K562 (cell line): Measurements from ENCODE around the gene FGF12. TPM values are rescaled to one million over a fixed set of nuclear protein-coding genes. Genes with fewer than 3 reads are reported as not detected.

ENCODE experiments used
- ATAC-seq: fragments of 200-7000 bp; cut with Tn5 transposase; 3 replicates; pipeline ENCODE4 v1.9.1; 2020; ENCODE audit warnings: moderate library complexity
- BruUV-seq: library from RNA; stranded (reverse); fragments of 400-500 nt; replicated peaks from 2 replicates; lab custom pipeline; 2021; lab: Mats Ljungman, UMichigan
- CTCF ChIA-PET: fragments of 300-600 bp; formaldehyde crosslinking; extraction: SDS; loops from one replicate; lab custom pipeline; 2021; ENCODE audit warnings: low intra/inter-chr PET ratio; lab: Yijun Ruan, JAX
- POLR2A ChIA-PET: fragments of 300-600, 350-650 bp; sonication (Branson Sonifier 250); formaldehyde crosslinking; extraction: SDS; loops from one replicate; lab custom pipeline; 2021; ENCODE audit warnings: antibody characterized with exemption, inconsistent platforms; lab: Yijun Ruan, JAX
- DNase-seq, 4 experiments: peaks; one replicate each; pipeline versions ENCODE4 v3.0.0 to v3.0.0-alpha.2; 2011 to 2018; ENCODE audit warnings: low spot score in 3 of 4, mixed read lengths in 3 of 4; ENCODE audit errors: extremely low read depth in 1 of 4
- FAIRE-seq: peaks from 2 replicates; lab custom pipeline; 2011; peaks lifted over from hg19 to GRCh38; lab: Jason Lieb, UNC
- H2AFZ ChIP-seq: 2 replicates; pipeline ENCODE4 v1.6.0; 2011; ENCODE audit warnings: low read depth, low read length, control low read depth, inconsistent platforms
- H3K27ac ChIP-seq: fragments of 200-600 bp; 3 replicates; pipeline ENCODE4 v1.8.0; 2011; ENCODE audit warnings: low read depth, mild to moderate bottlenecking, control low read depth, inconsistent platforms, low read length, moderate library complexity, mixed read lengths; ENCODE audit errors: extremely low read depth
- H3K27me3 ChIP-seq, 2 experiments: fragments of 300-600 bp in 1 of 2; 2 replicates in 1 of 2; 3 replicates in 1 of 2; pipeline versions ENCODE4 v1.6.0 to v1.8.0; 2011; ENCODE audit warnings: inconsistent platforms in 2 of 2, low read length in 2 of 2, mild to moderate bottlenecking in 1 of 2, mixed read lengths in 1 of 2, moderate library complexity in 1 of 2; ENCODE audit not compliant: control insufficient read depth in 2 of 2, insufficient read depth in 2 of 2
- H3K36me3 ChIP-seq: fragments of 300-600 bp; 3 replicates; pipeline ENCODE4 v1.8.0; 2011; ENCODE audit warnings: mild to moderate bottlenecking, low read length, inconsistent platforms; ENCODE audit not compliant: control insufficient read depth, insufficient read depth
- H3K4me1 ChIP-seq, 2 experiments: fragments of 200-600 bp in 1 of 2; replicated peaks in 1 of 2; 2 replicates in 1 of 2; 3 replicates in 1 of 2; pipeline versions ENCODE4 v1.5.1 to v1.8.0; 2011; ENCODE audit warnings: inconsistent platforms in 2 of 2, low read length in 2 of 2, mild to moderate bottlenecking in 1 of 2, mixed read lengths in 1 of 2, moderate library complexity in 1 of 2; ENCODE audit not compliant: control insufficient read depth in 2 of 2, insufficient read depth in 2 of 2
- H3K4me2 ChIP-seq: 2 replicates; pipeline ENCODE4 v1.6.1; 2011; ENCODE audit warnings: low read length, control low read depth, inconsistent platforms, mixed read lengths; ENCODE audit not compliant: insufficient read depth
- H3K4me3 ChIP-seq: fragments of 200-600 bp; sonication (generic), shearing (Covaris generic); 2 replicates; pipeline ENCODE4 v1.5.1; 2016; ENCODE audit warnings: control low read depth, inconsistent platforms
- H3K79me2 ChIP-seq: fragments of 200-600 bp; 3 replicates; pipeline ENCODE4 v1.8.0; 2011; ENCODE audit warnings: low read length, inconsistent platforms; ENCODE audit not compliant: control insufficient read depth, insufficient read depth
- H3K9ac ChIP-seq, 2 experiments: 2 replicates each; pipeline versions ENCODE4 v1.6.0 to v1.6.1; 2011; ENCODE audit warnings: low read depth in 2 of 2, low read length in 2 of 2, control low read depth in 1 of 2, inconsistent platforms in 1 of 2, mild to moderate bottlenecking in 1 of 2, mixed read lengths in 1 of 2; ENCODE audit not compliant: insufficient read depth in 1 of 2
- H3K9me1 ChIP-seq: one replicate; pipeline ENCODE4 v1.6.0; 2011; ENCODE audit warnings: inconsistent platforms, mild to moderate bottlenecking, low read length, moderate library complexity; ENCODE audit not compliant: control insufficient read depth, insufficient read depth
- H3K9me3 ChIP-seq: replicated peaks from 2 replicates; pipeline ENCODE4 v1.5.1; 2011; ENCODE audit warnings: low read depth, low read length, inconsistent platforms; ENCODE audit not compliant: control insufficient read depth, insufficient read depth
- H4K20me1 ChIP-seq: replicated peaks from 2 replicates; pipeline ENCODE4 v1.6.1; 2011; ENCODE audit warnings: low read length, inconsistent platforms, mixed read lengths; ENCODE audit not compliant: control insufficient read depth, insufficient read depth
- MYC ChIP-seq, 2 experiments: fragments of 250-450 bp in 1 of 2; sonication (Bioruptor Pico) in 1 of 2; IDR thresholded peaks; 2 replicates each; pipeline versions ENCODE4 v1.5.1 to v1.6.1; 2012 to 2021; ENCODE audit warnings: low read depth in 2 of 2, borderline replicate concordance in 1 of 2, improper control_type of control experiment in 1 of 2, low read length in 1 of 2, mild to moderate bottlenecking in 1 of 2, moderate library complexity in 1 of 2
- NFE2 ChIP-seq: IDR thresholded peaks from 2 replicates; pipeline ENCODE4 v1.6.1; 2014; ENCODE audit warnings: antibody characterized with exemption, low read depth
- WGBS: fragments of 100-300 bp; shearing (Covaris generic); methylation state at CpG from one replicate; pipeline ENCODE4 v1.1.6; 2016; ENCODE audit warnings: low coverage, mixed read lengths; ENCODE audit not compliant: insufficient coverage; ENCODE audit errors: missing lambda C conversion rate; 5-methylcytosine and 5-hydroxymethylcytosine counted together
- in situ Hi-C: fragments of 300-500 bp; cut with MboI; formaldehyde crosslinking; loops from 4 replicates; pipeline ENCODE4 v1.15.0; 2018; ENCODE audit warnings: inconsistent platforms, mixed read lengths
- intact Hi-C: fragments of 100-400 bp; cut with micrococcal nuclease; formaldehyde crosslinking; loops from 2 replicates; pipeline ENCODE4 v1.14.2; 2022
- polyA plus RNA-seq, 8 experiments: library from polyadenylated mRNA; depleted of rRNA in 4 of 8; stranded (reverse) in 5 of 8; unstranded in 3 of 8; fragments of >200 nt; fragmentation: Nextera tagmentation in 2 of 8; fragmentation: Illumina TruSeq in 1 of 8; extraction: Ambion mirVana in 2 of 8; extraction: Trizol in 1 of 8; gene quantifications; 2 replicates each; pipeline versions ENCODE4 v1.2.1 to v1.2.3, GENCODE V29; 2011 to 2014; ENCODE audit warnings: inconsistent platforms in 1 of 8, missing spikeins in 1 of 8
- total RNA-seq, 7 experiments: library from RNA; depleted of rRNA in 6 of 7; stranded (reverse); fragments of >200 nt in 6 of 7; fragmentation: Illumina TruSeq in 2 of 7; extraction: Trizol in 2 of 7; gene quantifications; 2 replicates each; pipeline versions ENCODE4 v1.2.1 to v1.2.3, GENCODE V29; 2011 to 2021; ENCODE audit warnings: low replicate concordance in 1 of 7
- TF ChIP-seq, protein P1 (sequence below): sonication (generic); formaldehyde crosslinking; IDR thresholded peaks from 2 replicates; pipeline ENCODE4 v1.8.1; 2023; ENCODE audit warnings: mild to moderate bottlenecking, missing genetic modification reagents
- TF ChIP-seq, protein P2 (sequence below): sonication (generic); formaldehyde crosslinking; IDR thresholded peaks from 2 replicates; pipeline ENCODE4 v1.8.1; 2022; ENCODE audit warnings: missing genetic modification reagents

FGF12 gene
- total and polyA plus RNA-seq, 9 of the 15 experiments (the other 6 are each of a cell fraction or from before 2014, with no cell fraction given): not detected

DNA sequence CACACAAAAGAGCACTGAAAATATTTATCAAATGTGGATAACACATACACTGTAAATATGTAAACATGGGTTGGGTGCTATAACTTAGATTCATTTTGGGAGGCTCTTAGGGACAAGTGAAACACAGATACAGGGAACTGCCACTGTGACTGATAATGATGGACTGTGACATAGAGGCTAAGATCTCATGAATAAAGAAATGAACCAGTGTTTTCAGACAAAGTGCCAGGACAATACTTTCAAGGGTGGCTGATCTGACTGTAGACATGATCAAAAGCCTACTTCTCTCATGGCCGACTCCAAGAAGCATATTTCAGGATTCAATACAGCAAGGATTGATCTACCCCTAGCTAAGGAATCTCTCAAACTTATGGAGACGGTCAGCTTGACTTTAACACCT is 353.8 kb downstream of the FGF12 start:
- Histone ChIP-seq H3K4me3 (no peak overlapping the region), H3K9me1 (no peaks in the 10 kb centered on the region), H3K9ac (no peak overlapping the region), H3K4me1 (no peaks in the 10 kb centered on the region), H3K79me2 (no peaks in the 10 kb centered on the region), H3K27ac (no peak overlapping the region), H3K9me3 (no peaks in the 10 kb centered on the region), H3K4me2 (no peak overlapping the region), H2AFZ (no peak overlapping the region), H3K36me3 (no peaks in the 10 kb centered on the region), H4K20me1 (no peaks in the 10 kb centered on the region), H3K27me3 (no peaks in the 10 kb centered on the region)
- intact Hi-C loops (no loop called here), in situ Hi-C loops (no loop called here)
- no peak for FAIRE-seq
- DNase-seq: no peak
- ChIA-PET CTCF (no interaction called here), POLR2A (no interaction called here)
- BruUV-seq: no TSS peak
- no peak for ATAC-seq
- 0% methylated on average over 2 of the region's 2 CpGs for WGBS
- TF ChIP-seq NFE2: no peak
- TF ChIP-seq, protein P1, sequence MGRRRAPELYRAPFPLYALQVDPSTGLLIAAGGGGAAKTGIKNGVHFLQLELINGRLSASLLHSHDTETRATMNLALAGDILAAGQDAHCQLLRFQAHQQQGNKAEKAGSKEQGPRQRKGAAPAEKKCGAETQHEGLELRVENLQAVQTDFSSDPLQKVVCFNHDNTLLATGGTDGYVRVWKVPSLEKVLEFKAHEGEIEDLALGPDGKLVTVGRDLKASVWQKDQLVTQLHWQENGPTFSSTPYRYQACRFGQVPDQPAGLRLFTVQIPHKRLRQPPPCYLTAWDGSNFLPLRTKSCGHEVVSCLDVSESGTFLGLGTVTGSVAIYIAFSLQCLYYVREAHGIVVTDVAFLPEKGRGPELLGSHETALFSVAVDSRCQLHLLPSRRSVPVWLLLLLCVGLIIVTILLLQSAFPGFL (CRISPR knock-in tag): no peak
- TF ChIP-seq, protein P2, sequence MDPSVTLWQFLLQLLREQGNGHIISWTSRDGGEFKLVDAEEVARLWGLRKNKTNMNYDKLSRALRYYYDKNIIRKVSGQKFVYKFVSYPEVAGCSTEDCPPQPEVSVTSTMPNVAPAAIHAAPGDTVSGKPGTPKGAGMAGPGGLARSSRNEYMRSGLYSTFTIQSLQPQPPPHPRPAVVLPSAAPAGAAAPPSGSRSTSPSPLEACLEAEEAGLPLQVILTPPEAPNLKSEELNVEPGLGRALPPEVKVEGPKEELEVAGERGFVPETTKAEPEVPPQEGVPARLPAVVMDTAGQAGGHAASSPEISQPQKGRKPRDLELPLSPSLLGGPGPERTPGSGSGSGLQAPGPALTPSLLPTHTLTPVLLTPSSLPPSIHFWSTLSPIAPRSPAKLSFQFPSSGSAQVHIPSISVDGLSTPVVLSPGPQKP (CRISPR knock-in tag): no peak
- TF ChIP-seq MYC (IDR thresholded peaks at IDR 0.05; ENCODE audit: low read depth, low read length): no peak
- TF ChIP-seq MYC (CRISPR knock-in tag; IDR thresholded peaks at IDR 0.05; ENCODE audit: borderline replicate concordance, low read depth): no peak
